Measurements from ENCODE around the gene CDC14B. TPM values are rescaled to one million over a fixed set of nuclear protein-coding genes. Genes with fewer than 3 reads are reported as not detected.

The CDC14B gene
- total RNA-seq, 1 donor from 2014 or later, result 18.6 TPM

DNA sequence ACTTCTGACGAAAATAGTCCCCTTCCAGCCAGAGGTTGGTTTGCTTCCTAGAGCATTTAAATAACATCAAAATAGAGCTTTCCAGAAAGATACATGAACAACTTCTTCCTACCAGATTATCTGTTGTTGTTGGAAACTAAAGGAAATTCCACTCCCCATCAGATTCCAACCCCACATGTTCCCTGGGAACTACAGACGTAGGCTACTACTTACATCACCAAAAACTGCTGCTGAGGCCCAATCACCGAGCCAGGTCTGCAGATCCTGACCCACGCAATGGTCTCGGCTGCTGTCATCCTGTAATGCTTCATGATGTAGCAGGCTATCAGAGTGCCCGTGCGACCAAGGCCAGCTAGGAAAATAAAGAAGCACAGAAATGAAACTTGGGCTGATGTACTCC is 96.3 kb downstream of the CDC14B start:
- no peak overlapping the region for H3K27ac Mint-ChIP-seq (ENCODE audit: unreplicated experiment)
- peaks cover 12% of the 10 kb centered on the region for H3K4me1 Mint-ChIP-seq (ENCODE audit: unreplicated experiment)
- no peaks in the 10 kb centered on the region for H3K27me3 Mint-ChIP-seq (ENCODE audit: unreplicated experiment)
- H3K36me3 Mint-ChIP-seq (ENCODE audit: unreplicated experiment), result peaks cover 22% of the 10 kb centered on the region
- DNase-seq (ENCODE audit: extremely low spot score, unreplicated experiment), result no peak
- TF ChIP-seq, protein P1, sequence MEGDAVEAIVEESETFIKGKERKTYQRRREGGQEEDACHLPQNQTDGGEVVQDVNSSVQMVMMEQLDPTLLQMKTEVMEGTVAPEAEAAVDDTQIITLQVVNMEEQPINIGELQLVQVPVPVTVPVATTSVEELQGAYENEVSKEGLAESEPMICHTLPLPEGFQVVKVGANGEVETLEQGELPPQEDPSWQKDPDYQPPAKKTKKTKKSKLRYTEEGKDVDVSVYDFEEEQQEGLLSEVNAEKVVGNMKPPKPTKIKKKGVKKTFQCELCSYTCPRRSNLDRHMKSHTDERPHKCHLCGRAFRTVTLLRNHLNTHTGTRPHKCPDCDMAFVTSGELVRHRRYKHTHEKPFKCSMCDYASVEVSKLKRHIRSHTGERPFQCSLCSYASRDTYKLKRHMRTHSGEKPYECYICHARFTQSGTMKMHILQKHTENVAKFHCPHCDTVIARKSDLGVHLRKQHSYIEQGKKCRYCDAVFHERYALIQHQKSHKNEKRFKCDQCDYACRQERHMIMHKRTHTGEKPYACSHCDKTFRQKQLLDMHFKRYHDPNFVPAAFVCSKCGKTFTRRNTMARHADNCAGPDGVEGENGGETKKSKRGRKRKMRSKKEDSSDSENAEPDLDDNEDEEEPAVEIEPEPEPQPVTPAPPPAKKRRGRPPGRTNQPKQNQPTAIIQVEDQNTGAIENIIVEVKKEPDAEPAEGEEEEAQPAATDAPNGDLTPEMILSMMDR (IDR thresholded peaks at IDR 0.05), result no peak
- no peak overlapping the region for H3K4me3 Mint-ChIP-seq (ENCODE audit: unreplicated experiment)
- H3K9me3 Mint-ChIP-seq (ENCODE audit: unreplicated experiment), result no peaks in the 10 kb centered on the region

DNA sequence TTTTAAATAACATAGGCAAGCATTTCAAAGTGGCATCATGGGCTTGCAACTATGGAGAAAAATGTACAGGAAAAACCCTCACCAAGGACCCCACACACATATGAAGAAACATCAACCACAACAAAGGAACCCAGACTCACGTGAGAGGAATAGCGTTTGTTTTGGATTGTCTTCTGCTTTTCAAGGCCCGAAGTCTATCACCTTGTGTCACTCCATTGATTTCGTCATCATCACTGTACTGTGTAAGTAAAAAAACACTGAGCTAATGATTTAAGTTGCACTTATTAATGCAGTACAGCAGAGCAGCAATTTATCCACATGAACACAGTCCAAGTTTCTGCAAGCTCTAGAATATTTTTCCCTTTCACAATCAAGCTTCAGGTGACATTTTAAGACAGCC is 97.3 kb downstream of the CDC14B start:
- TF ChIP-seq, protein P1 (IDR thresholded peaks at IDR 0.05), result no peak

DNA sequence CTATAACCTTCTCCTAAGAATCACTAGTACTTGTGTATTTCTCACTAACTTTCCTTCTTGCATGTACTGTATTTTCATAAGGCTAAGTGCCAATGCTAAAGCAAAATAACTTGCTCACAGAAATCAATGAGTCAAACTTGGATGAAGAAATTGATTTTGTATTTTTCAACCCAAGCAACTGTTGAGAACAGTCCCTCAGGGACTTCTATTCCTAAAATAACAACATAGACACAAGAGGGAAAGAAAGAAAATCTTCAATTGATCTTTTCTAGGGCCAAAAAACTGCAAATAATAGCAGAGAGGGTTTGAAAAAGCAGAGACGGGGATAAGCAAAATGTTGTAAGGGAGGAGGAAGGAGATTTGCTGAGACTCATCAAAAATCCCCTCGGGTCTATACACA is 99.9 kb downstream of the CDC14B start:
- peaks cover 26% of the 10 kb centered on the region for H3K4me1 Mint-ChIP-seq (ENCODE audit: unreplicated experiment)
- peaks cover 12% of the 10 kb centered on the region for H3K36me3 Mint-ChIP-seq (ENCODE audit: unreplicated experiment)
- TF ChIP-seq, protein P1 (IDR thresholded peaks at IDR 0.05), result no peak
- no peaks in the 10 kb centered on the region for H3K27me3 Mint-ChIP-seq (ENCODE audit: unreplicated experiment)
- no peak for DNase-seq (ENCODE audit: extremely low spot score, unreplicated experiment)
- no peak overlapping the region for H3K4me3 Mint-ChIP-seq (ENCODE audit: unreplicated experiment)
- H3K9me3 Mint-ChIP-seq (ENCODE audit: unreplicated experiment), result no peaks in the 10 kb centered on the region
- H3K27ac Mint-ChIP-seq (ENCODE audit: unreplicated experiment), result peak overlapping the region; percentile 6

More for the DNA sequence above, 97.3 kb downstream of the CDC14B start:
- H3K27ac Mint-ChIP-seq (ENCODE audit: unreplicated experiment), result no peak overlapping the region
- H3K27me3 Mint-ChIP-seq (ENCODE audit: unreplicated experiment), result no peaks in the 10 kb centered on the region
- H3K4me3 Mint-ChIP-seq (ENCODE audit: unreplicated experiment), result no peak overlapping the region
- DNase-seq (ENCODE audit: extremely low spot score, unreplicated experiment), result no peak
- H3K36me3 Mint-ChIP-seq (ENCODE audit: unreplicated experiment), result peaks cover 20% of the 10 kb centered on the region
- H3K9me3 Mint-ChIP-seq (ENCODE audit: unreplicated experiment), result no peaks in the 10 kb centered on the region
- H3K4me1 Mint-ChIP-seq (ENCODE audit: unreplicated experiment), result peaks cover 12% of the 10 kb centered on the region

DNA sequence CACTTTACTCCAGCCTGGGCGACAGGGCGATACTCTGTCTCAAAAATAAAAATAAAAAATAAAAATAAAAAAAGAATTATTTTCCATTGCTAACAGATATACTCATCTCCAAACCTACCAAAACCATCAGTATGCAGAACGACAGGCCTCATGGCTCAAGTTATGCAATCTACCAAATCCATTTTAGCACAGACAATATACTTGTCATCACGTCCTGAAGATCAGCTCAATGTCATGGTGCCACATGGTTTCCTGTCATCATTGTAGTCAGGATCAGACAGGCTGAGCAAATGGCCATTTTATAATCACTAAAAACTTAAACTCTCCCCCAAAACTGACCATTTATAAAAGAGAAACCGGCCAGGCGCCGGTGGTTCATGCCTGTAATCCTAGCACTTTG is 100.5 kb downstream of the CDC14B start:
- Mint-ChIP-seq H3K36me3 (ENCODE audit: unreplicated experiment) (peaks cover 10% of the 10 kb centered on the region), H3K9me3 (ENCODE audit: unreplicated experiment) (no peaks in the 10 kb centered on the region), H3K4me1 (ENCODE audit: unreplicated experiment) (peaks cover 31% of the 10 kb centered on the region), H3K4me3 (ENCODE audit: unreplicated experiment) (no peak overlapping the region), H3K27me3 (ENCODE audit: unreplicated experiment) (no peaks in the 10 kb centered on the region), H3K27ac (ENCODE audit: unreplicated experiment) (no peak overlapping the region)
- DNase-seq (ENCODE audit: extremely low spot score, unreplicated experiment), result no peak
- TF ChIP-seq, protein P1 (IDR thresholded peaks at IDR 0.05), result no peak

DNA sequence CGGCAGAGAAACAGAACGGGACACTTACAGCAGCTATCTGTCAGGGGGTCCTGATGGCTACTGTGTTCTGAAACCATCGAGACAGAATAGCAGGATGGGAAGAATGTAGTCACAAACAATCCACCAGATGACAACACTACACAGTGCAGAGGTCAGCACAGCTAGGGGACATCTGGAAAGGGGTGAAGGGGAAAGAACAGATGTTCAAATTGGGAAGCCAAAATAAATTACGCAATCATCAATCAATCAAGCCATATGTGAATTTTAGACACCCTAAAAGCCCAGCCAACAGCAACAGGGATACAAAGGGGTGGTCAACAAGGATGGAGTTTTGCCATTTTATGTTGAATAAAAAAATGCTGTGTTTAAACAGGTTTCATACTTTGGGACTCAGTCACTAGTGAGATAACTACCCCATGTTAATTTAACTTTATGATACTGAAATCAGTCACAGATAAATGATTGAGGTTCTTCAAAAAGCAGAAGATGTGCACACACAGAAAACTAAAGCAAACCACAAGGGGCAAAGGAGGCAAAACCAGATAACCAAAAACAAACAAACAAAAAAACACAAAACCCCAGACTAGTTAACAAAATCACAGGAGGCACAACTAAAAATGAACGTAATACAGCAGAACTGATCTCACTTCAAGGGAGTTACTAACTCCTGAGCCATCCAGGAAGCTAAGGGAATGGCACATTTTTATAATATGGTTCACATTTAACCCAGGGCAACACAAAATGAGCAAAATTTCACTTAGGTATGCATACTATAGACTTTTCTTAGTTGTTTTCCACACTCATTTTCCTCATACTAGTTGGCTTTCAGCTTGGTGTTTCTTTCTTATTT is 103.8 kb downstream of the CDC14B start:
- DNase-seq (ENCODE audit: extremely low spot score, unreplicated experiment), result no peak
- H3K27me3 Mint-ChIP-seq (ENCODE audit: unreplicated experiment), result no peaks in the 10 kb centered on the region
- H3K27ac Mint-ChIP-seq (ENCODE audit: unreplicated experiment), result peak overlapping the region; percentile 62
- H3K4me3 Mint-ChIP-seq (ENCODE audit: unreplicated experiment), result no peak overlapping the region
- peaks cover 37% of the 10 kb centered on the region for H3K4me1 Mint-ChIP-seq (ENCODE audit: unreplicated experiment)
- peaks cover 4% of the 10 kb centered on the region for H3K36me3 Mint-ChIP-seq (ENCODE audit: unreplicated experiment)
- TF ChIP-seq, protein P1 (IDR thresholded peaks at IDR 0.05), result no peak
- no peaks in the 10 kb centered on the region for H3K9me3 Mint-ChIP-seq (ENCODE audit: unreplicated experiment)

Measured in osteocyte (in vitro differentiated cells).